ENCODE results near the gene PCBD1.

DNA sequence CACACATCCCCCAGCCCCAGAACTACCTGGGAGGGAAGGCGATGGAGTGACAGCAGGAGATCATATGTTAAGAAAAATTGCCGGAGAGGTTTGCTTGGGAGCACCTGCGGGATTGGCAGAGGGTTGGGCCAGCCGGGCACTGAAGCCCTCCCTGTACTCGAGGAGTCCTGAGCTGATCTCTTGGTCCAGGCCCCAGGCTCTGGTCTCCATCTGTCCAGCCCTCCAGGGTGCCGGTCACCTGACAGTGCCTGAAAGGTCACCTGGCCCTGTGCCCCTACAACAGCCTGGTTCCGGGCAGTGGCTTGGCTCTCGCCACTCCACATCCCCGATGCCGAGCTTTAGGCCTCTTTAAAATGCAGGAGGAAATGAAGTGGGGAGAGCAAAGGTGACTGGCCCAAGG lies 47.3 kb upstream of the PCBD1 start:
- no peak for TF ChIP-seq SUZ12 (IDR thresholded peaks at IDR 0.05; ENCODE audit: extremely low read depth, insufficient read depth, insufficient read length)
- no peak for TF ChIP-seq YY1 (IDR thresholded peaks at IDR 0.05; ENCODE audit: insufficient read depth, insufficient read length)
- no peak for TF ChIP-seq ZNF274 (IDR thresholded peaks at IDR 0.05; ENCODE audit: low read depth, low read length)

All from NT2/D1 (cell line).